ENCODE results near the gene ALPG.

The ALPG gene

DNA sequence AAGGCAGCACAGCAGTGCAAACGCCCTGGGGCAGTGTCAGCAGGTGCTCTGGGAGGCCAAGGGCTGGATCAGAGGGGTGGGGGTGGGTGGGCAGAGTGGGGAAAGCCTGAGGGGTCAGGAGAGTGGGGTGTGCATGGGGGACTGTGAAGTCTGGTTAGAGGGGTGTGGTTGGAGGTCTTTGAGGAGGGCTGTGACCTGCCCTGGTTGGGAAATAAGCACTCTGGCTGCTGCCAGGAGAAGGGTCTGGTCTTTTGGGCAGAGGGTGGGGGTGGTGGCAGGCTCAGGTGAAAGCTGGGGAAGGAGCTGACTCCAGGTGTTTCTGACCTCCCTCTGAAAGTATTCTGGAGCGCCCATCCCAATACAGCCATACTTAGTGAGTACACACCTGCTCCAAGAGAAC is 53.5 kb downstream of the ALPG start:
- DNase-seq = no peak

All from DMS 273 treated with DMSO at 0.1 percent for 48 hours (cell line).